Activated naive CD4-positive, alpha-beta T cell treated with anti-CD3 and anti-CD28 coated beads, Interleukin-2, amount 10 ng/mL, durations not matched to agents 7 days and 5 days (primary cell): ENCODE measurements around the gene SIGLEC11.
"Not testable (repeated sequence)": the region's sequence is repeated elsewhere in the genome, so short reads cannot be mapped to it uniquely, and the experiment has no call there.

Experiments
- CTCF ChIA-PET: fragments of 350-600 bp; sonication (Branson Sonifier 250); formaldehyde crosslinking; loops from one replicate; lab custom pipeline; 2021; ENCODE audit warnings: antibody characterized with exemption; lab: Charles Lee
- DNase-seq: peaks from one replicate; pipeline ENCODE4 v3.0.0-alpha.2; 2020
- H3K27ac Mint-ChIP-seq: one replicate; pipeline ENCODE4 v1.8.0; 2021; ENCODE audit warnings: mild to moderate bottlenecking, moderate library complexity, mixed read lengths
- H3K27me3 Mint-ChIP-seq: one replicate; pipeline ENCODE4 v1.8.0; 2021; ENCODE audit warnings: mild to moderate bottlenecking, mixed read lengths
- H3K36me3 Mint-ChIP-seq: one replicate; pipeline ENCODE4 v1.8.0; 2021; ENCODE audit warnings: mixed read lengths
- H3K4me1 Mint-ChIP-seq: one replicate; pipeline ENCODE4 v1.8.0; 2021; ENCODE audit warnings: mixed read lengths
- H3K4me3 Mint-ChIP-seq: one replicate; pipeline ENCODE4 v1.8.0; 2021; ENCODE audit warnings: mild to moderate bottlenecking, moderate library complexity, mixed read lengths
- H3K9me3 Mint-ChIP-seq: one replicate; pipeline ENCODE4 v1.8.0; 2021; ENCODE audit warnings: mixed read lengths

SIGLEC11 gene

DNA sequence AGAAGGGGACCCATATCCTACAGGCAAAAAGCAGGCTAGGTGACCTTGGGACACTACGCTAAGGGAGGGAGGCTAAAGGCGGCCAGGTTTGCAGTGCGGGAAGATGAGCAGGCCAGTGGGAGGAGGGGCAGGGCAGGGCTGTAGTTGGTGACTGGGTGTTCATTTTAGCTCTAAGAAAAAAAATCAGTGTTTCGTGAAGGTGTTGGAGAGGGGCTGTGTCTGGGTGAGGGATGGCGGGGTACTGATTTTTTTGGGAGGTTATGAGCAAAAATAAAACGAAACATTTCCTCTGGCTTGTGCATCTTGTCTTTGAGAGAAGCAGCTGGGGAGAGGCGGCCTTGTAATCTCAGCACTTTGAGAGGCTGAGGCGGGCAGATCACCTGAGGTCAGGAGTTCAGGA lies 27.3 kb downstream of the SIGLEC11 start:
- H3K9me3 Mint-ChIP-seq = peaks cover 5% of the 10 kb centered on the region

DNA sequence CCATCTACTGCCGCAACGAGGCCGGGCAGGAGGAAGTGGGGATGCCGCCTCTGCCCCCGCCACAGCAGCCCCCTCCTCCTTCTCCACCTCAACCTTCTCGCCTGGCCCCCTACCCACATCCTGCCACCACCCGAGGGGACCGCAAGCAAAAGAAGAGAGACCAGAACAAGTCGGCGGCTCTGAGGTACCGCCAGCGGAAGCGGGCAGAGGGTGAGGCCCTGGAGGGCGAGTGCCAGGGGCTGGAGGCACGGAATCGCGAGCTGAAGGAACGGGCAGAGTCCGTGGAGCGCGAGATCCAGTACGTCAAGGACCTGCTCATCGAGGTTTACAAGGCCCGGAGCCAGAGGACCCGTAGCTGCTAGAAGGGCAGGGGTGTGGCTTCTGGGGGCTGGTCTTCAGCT lies 28.2 kb downstream of the SIGLEC11 start:
- peak overlapping the region; percentile 87 for H3K27ac Mint-ChIP-seq

More for the DNA sequence above, 27.3 kb downstream of the SIGLEC11 start:
- H3K27ac Mint-ChIP-seq = peak overlapping the region; percentile 87
- H3K36me3 Mint-ChIP-seq = peaks cover 19% of the 10 kb centered on the region
- H3K4me3 Mint-ChIP-seq = no peak overlapping the region
- CTCF ChIA-PET = interaction anchor here (1.0 kb wide), 1 partner anchor 24 kb away, joined by 3 read pairs; no protein-coding TSS in a partner anchor
- peaks cover 52% of the 10 kb centered on the region for H3K4me1 Mint-ChIP-seq
- DNase-seq = no peak
- H3K27me3 Mint-ChIP-seq = peaks cover 65% of the 10 kb centered on the region

DNA sequence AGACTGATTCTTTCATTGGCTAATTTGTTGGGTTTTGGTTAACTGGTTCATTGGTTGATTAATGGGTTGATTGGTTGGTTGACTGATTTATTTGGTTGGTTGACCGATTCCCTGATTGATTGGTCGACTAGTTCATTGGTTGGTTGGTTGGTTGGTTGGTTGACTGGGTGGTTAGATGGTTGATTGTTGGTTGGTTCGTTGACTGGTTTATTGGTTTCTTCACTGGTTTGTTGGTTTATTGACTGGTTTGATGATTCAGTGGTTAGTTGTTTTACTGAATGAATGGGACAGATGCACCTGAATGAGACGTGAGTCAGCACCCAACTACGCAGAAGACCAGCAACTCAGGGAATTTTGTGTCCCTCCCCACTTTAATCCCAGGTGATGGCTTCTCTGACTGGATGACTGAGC lies 28.9 kb downstream of the SIGLEC11 start:
- Mint-ChIP-seq H3K36me3 (peaks cover 31% of the 10 kb centered on the region), H3K4me1 (peaks cover 62% of the 10 kb centered on the region), H3K4me3 (peak overlapping the region; percentile 2), H3K9me3 (peaks cover 5% of the 10 kb centered on the region), H3K27ac (peak overlapping the region; percentile 16), H3K27me3 (peaks cover 55% of the 10 kb centered on the region)
- DNase-seq = no peak
- CTCF ChIA-PET = no interaction called here

More for the DNA sequence above, 28.2 kb downstream of the SIGLEC11 start:
- peak; percentile 75 for DNase-seq
- Mint-ChIP-seq H3K4me1 (peaks cover 58% of the 10 kb centered on the region), H3K36me3 (peaks cover 25% of the 10 kb centered on the region), H3K27me3 (peaks cover 62% of the 10 kb centered on the region), H3K9me3 (peaks cover 5% of the 10 kb centered on the region), H3K4me3 (peak overlapping the region; percentile 59)
- CTCF ChIA-PET = interaction anchor here (1.0 kb wide), 1 partner anchor 23 kb away, joined by 3 read pairs; no protein-coding TSS in a partner anchor

DNA sequence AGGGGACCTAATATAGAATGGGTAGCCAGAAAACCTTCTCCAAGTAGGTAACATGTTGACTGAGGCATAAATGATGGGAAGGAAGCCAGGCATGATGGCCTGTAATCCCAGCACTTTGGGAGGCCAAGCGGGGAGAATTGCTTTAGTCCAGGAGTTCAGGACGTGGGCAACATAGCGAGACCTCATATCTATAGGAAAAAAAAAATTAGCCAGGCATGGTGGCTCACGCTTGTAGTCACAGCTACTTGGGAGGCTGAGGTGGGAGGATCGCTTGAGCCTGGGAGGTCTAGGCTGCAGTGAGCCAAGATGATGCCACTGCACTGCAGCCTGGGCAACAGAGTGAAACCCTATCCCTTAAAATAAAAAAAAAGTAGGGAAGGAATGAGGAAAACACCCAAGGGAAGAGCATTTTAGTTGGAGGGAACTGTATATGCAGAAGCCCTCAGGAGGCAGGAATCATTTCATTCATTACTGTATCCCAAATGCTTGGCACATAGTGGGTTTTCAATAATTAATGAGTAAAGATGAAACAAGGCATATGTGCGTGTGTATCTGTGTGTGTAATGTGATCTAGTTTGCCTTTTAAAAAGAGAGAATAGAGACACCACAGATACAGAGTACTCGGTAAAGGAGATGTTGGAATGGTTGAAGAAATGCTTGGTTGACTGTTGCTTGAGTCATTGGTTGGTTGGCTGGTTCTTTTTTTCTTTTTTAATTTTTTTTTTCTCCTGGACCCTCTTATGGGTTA lies 29.5 kb downstream of the SIGLEC11 start:
- CTCF ChIA-PET = interaction anchor here (0.8 to 1.2 kb wide), 2 partner anchors 53 to 205 kb away, joined by 3 read pairs; no protein-coding TSS in a partner anchor
- DNase-seq = no peak
- Mint-ChIP-seq H3K36me3 (peaks cover 34% of the 10 kb centered on the region), H3K9me3 (peaks cover 5% of the 10 kb centered on the region), H3K4me3 (no peak overlapping the region), H3K27ac (no peak overlapping the region), H3K4me1 (peaks cover 66% of the 10 kb centered on the region), H3K27me3 (peaks cover 50% of the 10 kb centered on the region)

DNA sequence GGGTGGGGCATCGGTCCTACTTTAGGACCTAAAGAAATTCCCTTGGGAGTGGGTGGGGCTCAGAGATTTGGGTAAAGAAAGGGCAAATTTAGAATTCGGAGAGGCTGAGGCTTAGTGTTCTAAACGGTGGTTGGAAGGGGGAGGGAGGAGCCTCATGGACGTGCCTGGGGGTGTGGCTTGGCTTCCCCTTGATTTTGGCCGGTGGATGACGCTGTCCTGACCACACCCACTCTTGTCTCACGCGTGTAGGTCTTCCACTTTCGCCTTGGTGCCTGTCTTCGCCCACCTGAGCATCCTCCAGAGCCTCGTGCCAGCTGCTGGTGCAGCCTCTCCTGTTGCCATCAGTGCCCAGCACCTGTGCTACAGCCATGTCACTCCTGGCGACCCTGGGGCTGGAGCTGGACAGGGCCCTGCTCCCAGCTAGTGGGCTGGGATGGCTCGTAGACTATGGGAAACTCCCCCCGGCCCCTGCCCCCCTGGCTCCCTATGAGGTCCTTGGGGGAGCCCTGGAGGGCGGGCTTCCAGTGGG lies 30.4 kb downstream of the SIGLEC11 start:
- Mint-ChIP-seq H3K36me3 (peaks cover 37% of the 10 kb centered on the region), H3K4me1 (peaks cover 66% of the 10 kb centered on the region), H3K4me3 (peak overlapping the region; percentile 91), H3K9me3 (peaks cover 5% of the 10 kb centered on the region), H3K27me3 (peaks cover 42% of the 10 kb centered on the region), H3K27ac (peak overlapping the region; percentile 98)
- CTCF ChIA-PET = interaction anchor here (0.8 to 1.2 kb wide), 2 partner anchors 54 to 205 kb away, joined by 3 read pairs; no protein-coding TSS in a partner anchor
- no peak for DNase-seq

DNA sequence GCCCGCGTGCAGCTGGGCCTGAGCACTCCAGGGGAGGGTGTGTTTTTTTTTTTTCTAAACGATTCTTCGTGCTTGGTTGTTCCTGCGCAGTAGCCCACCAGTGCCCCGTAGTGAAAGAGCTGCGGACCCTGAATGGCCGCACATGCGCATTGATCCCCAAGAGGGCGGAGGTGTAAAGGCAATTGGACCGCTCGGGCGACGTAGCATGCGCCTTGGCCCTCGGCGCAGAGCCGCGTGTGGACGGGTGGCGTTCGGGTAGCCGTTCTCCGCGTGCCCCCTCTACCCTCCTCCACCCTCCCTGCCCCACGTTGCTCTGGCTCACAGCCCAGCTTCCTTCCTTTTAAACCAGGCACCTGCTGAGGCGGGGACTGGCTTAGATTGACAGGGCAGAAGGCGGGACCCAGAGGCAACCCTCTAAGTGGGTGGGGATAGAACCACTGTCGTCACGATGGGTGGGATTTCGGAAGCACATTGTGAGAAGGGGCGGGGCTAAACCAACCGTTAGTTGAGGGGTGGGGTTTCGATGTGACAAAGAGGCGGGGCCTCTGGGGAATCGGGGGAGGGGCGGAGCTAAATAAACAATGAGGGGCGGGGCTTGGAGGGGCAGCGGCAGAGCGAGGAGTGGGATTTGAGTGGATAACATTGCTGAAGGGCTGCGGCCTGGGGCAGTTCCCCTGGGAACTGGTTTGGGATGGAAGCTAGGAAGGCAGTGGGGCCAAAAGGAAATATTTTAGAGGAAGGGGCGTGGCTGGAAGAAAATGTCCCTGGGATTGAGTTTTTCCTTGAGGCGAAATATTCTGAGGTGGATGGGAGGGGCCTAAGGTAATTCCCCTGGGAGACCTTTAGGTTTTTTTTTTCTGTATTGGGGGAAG lies 31.1 kb downstream of the SIGLEC11 start:
- DNase-seq = peak; percentile 96
- peak overlapping the region; percentile 98 for H3K27ac Mint-ChIP-seq
- H3K4me3 Mint-ChIP-seq = peak overlapping the region; percentile 91
- CTCF ChIA-PET = no interaction called here
- H3K9me3 Mint-ChIP-seq = peaks cover 5% of the 10 kb centered on the region
- peaks cover 70% of the 10 kb centered on the region for H3K4me1 Mint-ChIP-seq
- peaks cover 35% of the 10 kb centered on the region for H3K27me3 Mint-ChIP-seq
- H3K36me3 Mint-ChIP-seq = peaks cover 41% of the 10 kb centered on the region

DNA sequence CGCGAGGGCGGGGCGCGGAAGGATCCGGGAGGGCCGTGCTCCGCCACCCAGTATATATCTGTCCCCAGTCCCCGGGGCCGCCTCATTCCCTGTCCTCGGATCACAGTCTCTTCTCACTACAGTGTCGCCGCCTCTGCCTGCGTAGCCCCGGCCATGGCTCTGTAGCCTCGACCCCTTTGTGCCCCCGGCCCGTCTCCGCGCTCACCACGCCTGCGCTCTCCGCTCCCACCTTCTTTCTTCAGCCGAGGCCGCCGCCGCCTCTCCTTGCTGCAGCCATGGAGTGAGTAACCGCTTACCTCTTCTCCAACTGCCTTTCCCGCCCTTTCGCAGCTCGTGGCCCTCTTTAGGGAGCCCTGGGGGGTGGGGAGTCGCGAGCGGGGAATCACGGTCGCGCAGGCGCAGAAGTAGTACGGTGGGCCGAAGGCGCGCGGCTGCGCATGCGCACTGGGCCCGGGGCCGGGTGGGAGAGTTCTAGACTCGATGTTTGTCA lies 31.8 kb downstream of the SIGLEC11 start, which contains the start of the genes ATF5 and NUP62:
TSS of gene ATF5 (plus strand) at position 85 of the 490 bp plus-strand sequence. CDS start 1,646 bp downstream, outside the sequence.
TSS of gene NUP62 (minus strand) at position 384 of the 490 bp plus-strand sequence. CDS start 19,697 bp downstream, outside the sequence.
- peaks cover 74% of the 10 kb centered on the region for H3K4me1 Mint-ChIP-seq
- peaks cover 28% of the 10 kb centered on the region for H3K27me3 Mint-ChIP-seq
- peak within 1 kb of the TSS; percentile 98 for H3K27ac Mint-ChIP-seq
- H3K36me3 Mint-ChIP-seq = peaks cover 48% of the 10 kb centered on the region
- H3K9me3 Mint-ChIP-seq = peaks cover 5% of the 10 kb centered on the region
- H3K4me3 Mint-ChIP-seq = peak within 1 kb of the TSS; percentile 91
- peak; percentile 92 for DNase-seq
- CTCF ChIA-PET = interaction anchor here (1.0 kb wide), 1 partner anchor 9 kb away, joined by 4 read pairs; no protein-coding TSS in a partner anchor

DNA sequence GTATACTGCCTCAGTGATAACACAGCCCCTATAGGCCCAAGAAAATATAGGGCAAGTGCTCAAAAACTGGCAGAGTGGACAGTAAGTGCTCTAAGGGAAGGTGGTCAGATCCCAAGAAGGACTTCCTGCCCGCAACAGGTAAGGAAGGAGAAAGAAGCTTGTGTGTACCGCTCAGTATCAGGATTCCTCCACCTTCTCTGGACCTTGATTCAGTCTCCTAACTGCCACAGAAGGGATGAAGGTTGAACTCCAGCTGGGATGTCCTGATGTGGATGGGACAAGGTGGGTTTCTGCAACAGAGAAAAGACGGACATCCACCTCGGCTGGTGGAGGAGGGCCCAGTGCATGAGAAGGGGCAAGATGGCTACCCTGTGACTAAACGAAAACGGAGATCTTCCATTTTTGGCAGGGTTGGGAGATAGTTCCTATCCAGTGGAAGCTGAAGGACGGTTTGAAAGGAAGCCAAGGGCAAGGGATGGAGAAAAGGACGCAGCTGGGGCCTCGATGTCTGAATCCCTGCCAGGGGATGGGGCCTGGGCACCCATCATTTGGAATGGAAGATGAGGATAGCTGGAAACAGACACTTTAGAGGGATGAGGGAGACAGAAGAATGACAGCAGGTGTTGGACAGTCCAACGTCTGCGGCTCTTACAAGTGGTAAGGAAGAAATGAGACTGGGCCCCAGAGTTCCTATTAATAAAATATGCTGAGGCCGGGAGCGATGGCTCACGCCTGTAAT lies 33.3 kb downstream of the SIGLEC11 start:
- peaks cover 66% of the 10 kb centered on the region for H3K4me1 Mint-ChIP-seq
- H3K27me3 Mint-ChIP-seq = peaks cover 17% of the 10 kb centered on the region
- CTCF ChIA-PET = interaction anchor here (1.1 to 1.2 kb wide), 2 partner anchors 10 to 16 kb away, joined by 3 to 4 read pairs; no protein-coding TSS in a partner anchor
- H3K9me3 Mint-ChIP-seq = peaks cover 5% of the 10 kb centered on the region
- no peak for DNase-seq
- H3K27ac Mint-ChIP-seq = peak overlapping the region; percentile 98
- peaks cover 49% of the 10 kb centered on the region for H3K36me3 Mint-ChIP-seq
- peak overlapping the region; percentile 91 for H3K4me3 Mint-ChIP-seq

DNA sequence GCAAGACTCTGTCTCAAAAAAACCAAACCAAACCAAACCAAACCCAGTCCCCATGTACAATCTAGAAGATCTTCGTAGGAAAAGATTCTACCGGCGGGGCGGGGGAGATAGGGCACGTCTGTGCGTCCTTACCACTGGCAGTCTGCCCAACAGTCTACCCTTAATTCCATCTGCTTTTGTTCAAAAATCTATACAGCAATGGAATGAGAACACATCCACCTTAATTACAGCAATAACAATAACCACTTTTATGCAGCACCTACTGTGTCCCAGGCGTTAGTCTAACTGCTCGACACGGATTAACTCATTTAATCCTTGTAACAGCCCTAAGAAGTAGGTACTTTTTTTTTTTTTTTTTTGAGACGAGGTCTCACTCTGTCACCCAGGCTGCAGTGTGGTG lies 34.5 kb downstream of the SIGLEC11 start:
- Mint-ChIP-seq H3K27ac (no peak overlapping the region), H3K9me3 (peaks cover 3% of the 10 kb centered on the region), H3K36me3 (peaks cover 46% of the 10 kb centered on the region), H3K4me3 (no peak overlapping the region), H3K4me1 (peaks cover 62% of the 10 kb centered on the region), H3K27me3 (peaks cover 15% of the 10 kb centered on the region)
- CTCF ChIA-PET = no interaction called here
- no peak for DNase-seq

DNA sequence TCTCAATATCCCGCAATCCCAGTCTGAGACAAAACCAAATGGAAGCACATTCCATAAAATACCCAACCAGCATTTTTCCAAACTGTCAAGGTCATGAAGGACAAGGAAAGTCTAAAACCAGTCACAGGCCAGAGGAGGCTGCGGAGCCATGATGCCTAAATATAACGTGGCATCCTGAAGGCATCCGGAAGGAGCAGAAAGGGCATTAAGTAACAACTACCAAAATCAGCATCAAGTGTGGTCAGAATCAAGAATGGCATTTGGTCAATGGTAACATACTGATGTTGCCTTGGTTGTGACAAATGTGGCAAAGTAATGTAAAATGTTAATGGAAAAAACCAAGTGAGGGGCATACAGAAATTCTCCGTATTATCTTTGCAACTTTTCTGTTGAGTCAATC lies 35.5 kb downstream of the SIGLEC11 start:
- Mint-ChIP-seq H3K36me3 (peaks cover 45% of the 10 kb centered on the region), H3K27ac (no peak overlapping the region), H3K27me3 (peaks cover 15% of the 10 kb centered on the region), H3K9me3 (peaks cover 3% of the 10 kb centered on the region), H3K4me3 (no peak overlapping the region), H3K4me1 (peaks cover 54% of the 10 kb centered on the region)
- CTCF ChIA-PET = no interaction called here
- no peak for DNase-seq

DNA sequence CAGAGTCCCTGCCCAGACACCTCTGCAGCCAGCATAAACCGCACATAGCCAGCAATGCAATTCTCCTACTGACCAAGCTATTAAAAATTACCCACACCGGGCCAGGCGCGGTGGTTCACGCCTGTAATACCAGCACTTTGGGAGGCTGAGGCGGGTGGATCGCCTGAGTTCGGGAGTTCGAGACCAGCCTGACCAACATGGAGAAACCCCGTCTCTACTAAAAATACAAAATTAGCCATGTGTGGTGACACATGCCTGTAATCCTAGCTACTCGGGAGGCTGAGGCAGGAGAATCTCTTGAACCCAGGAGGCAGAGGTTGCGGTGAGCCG lies 36.1 kb downstream of the SIGLEC11 start:
- Mint-ChIP-seq H3K27me3 (peaks cover 11% of the 10 kb centered on the region), H3K4me1 (peaks cover 50% of the 10 kb centered on the region), H3K36me3 (peaks cover 42% of the 10 kb centered on the region), H3K27ac (peak overlapping the region; percentile 19)
- H3K4me3 Mint-ChIP-seq, CTCF ChIA-PET, H3K9me3 Mint-ChIP-seq, DNase-seq: not testable (repeated sequence)

DNA sequence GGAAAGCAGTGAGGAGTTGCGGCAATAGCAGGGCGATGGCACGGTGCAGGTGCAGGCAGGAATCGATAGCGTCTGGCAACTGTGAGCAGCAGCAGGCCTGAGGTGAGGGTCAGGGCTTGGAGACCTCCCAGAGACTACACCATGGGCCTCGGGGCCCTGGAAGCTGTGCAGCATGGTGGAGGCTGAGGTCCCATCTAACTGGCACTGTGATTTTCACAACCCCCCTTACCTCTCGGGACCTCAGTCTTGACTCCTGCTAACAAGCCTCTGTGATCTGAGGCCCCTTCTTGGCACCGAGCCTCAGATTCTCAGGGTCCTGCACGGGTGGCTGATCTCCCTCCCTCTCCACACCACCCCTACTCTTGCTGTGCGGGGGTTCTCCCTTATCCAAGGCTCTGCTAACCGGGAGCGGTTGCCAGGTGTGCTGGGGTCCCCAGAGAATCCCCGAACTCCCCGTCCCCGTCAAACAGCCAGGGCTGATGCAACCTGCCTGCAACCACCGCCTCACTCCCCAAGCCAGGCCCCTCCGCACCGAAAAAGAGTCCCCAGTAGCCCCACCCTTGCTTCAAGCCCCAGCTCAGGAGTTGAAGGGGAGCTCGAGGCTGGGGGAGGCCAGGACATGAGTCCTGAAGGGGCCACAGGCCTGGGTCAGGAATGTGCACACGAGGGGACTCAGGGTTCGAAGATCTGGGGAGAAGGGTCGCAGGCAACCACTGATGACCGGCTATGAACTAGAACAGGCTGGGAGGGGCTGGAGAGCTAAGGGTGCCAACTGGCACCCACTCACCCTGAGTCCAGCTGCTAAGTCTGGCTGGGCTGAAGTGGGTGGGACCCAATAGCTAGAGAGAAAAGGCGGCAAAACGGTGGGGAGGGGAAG lies 36.7 kb downstream of the SIGLEC11 start:
- CTCF ChIA-PET = no interaction called here
- H3K9me3 Mint-ChIP-seq = no peaks in the 10 kb centered on the region
- DNase-seq = no peak
- H3K27me3 Mint-ChIP-seq = peaks cover 5% of the 10 kb centered on the region
- peak overlapping the region; percentile 19 for H3K27ac Mint-ChIP-seq
- peaks cover 44% of the 10 kb centered on the region for H3K4me1 Mint-ChIP-seq
- H3K4me3 Mint-ChIP-seq = no peak overlapping the region
- H3K36me3 Mint-ChIP-seq = peaks cover 43% of the 10 kb centered on the region
